Gastrocnemius medialis (tissue), 4 donors: ENCODE measurements around the gene OR6B3.

Source experiments
- CTCF ChIP-seq, 5 experiments: fragments of 450-650 bp in 3 of 5; fragments of 200-600 bp in 2 of 5; sonication (generic) in 2 of 5; IDR thresholded peaks in 4 of 5; conservative IDR thresholded peaks in 1 of 5; 1 replicate in 4 of 5; 2 replicates in 1 of 5; pipeline ENCODE4 v1.5.1; 2016 to 2019; ENCODE audit warnings: antibody characterized with exemption in 5 of 5, mild to moderate bottlenecking in 3 of 5, moderate library complexity in 3 of 5
- POLR2A ChIP-seq, 2 donors: fragments of 450-650 bp; IDR thresholded peaks; one replicate each; pipeline ENCODE4 v1.6.1; 2017; ENCODE audit warnings: antibody characterized with exemption in 2 of 2, mild to moderate bottlenecking in 2 of 2, moderate library complexity in 2 of 2

- TF ChIP-seq CTCF (IDR thresholded peaks at IDR 0.05 in 4 of 5, conservative IDR thresholded peaks at IDR 0.05 in 1 of 5) (no peak), POLR2A (IDR thresholded peaks at IDR 0.05) (no peak)
Measured at GRCh38 chr2:240056678-240057077, 3.4 kb upstream of the OR6B3 start.
